ENCODE measurements around the gene LILRB2.
"Not testable (repeated sequence)": the region's sequence is repeated elsewhere in the genome, so short reads cannot be mapped to it uniquely, and the experiment has no call there.

LILRB2 gene

GRCh38 chr19:54281007-54281728, at the start of gene LILRB2:
TSS of gene LILRB2 (minus strand) at chr19:54281110. CDS start at chr19:54280496, 614 bp downstream.
- FAIRE-seq: no peak
- TF ChIP-seq POLR2A (IDR thresholded peaks at IDR 0.05; ENCODE audit: low read depth, low read length): no peak
- DNase-seq (ENCODE audit: insufficient read length, low spot score): no peak

- no peak for FAIRE-seq
- DNase-seq (ENCODE audit: insufficient read length, low spot score): no peak
- TF ChIP-seq POLR2A (IDR thresholded peaks at IDR 0.05; ENCODE audit: low read depth, low read length): no peak
These were observed 48.7 kb upstream of the LILRB2 start for GRCh38 chr19:54329476-54330165.

- DNase-seq (ENCODE audit: insufficient read length, low spot score): not testable (repeated sequence)
These were observed 47.9 kb upstream of the LILRB2 start for GRCh38 chr19:54328781-54329180.

GRCh38 chr19:54325631-54326030, 44.7 kb upstream of the LILRB2 start:
- DNase-seq (ENCODE audit: insufficient read length, low spot score) (no peak), FAIRE-seq (no peak)
- no peak for TF ChIP-seq POLR2A (IDR thresholded peaks at IDR 0.05; ENCODE audit: low read depth, low read length)

More at GRCh38 chr19:54328781-54329180, 47.9 kb upstream of the LILRB2 start:
- not testable (repeated sequence) for FAIRE-seq

- no peak for FAIRE-seq
- TF ChIP-seq POLR2A (IDR thresholded peaks at IDR 0.05; ENCODE audit: low read depth, low read length): no peak
- DNase-seq (ENCODE audit: insufficient read length, low spot score): peak; percentile 54
These were observed 44.3 kb upstream of the LILRB2 start for GRCh38 chr19:54325194-54325621.

GRCh38 chr19:54324071-54324470, 43.2 kb upstream of the LILRB2 start:
- FAIRE-seq (no peak), DNase-seq (ENCODE audit: insufficient read length, low spot score) (no peak)
- TF ChIP-seq POLR2A (IDR thresholded peaks at IDR 0.05; ENCODE audit: low read depth, low read length): no peak

GRCh38 chr19:54322934-54323333, 42.0 kb upstream of the LILRB2 start:
- not testable (repeated sequence) for FAIRE-seq

GRCh38 chr19:54322295-54322694, 41.4 kb upstream of the LILRB2 start:
- not testable (repeated sequence) for FAIRE-seq; DNase-seq (ENCODE audit: insufficient read length, low spot score)

More at GRCh38 chr19:54322934-54323333, 42.0 kb upstream of the LILRB2 start:
- not testable (repeated sequence) for DNase-seq (ENCODE audit: insufficient read length, low spot score)

- FAIRE-seq (no peak), DNase-seq (ENCODE audit: insufficient read length, low spot score) (no peak)
These were observed 39.2 kb upstream of the LILRB2 start for GRCh38 chr19:54319892-54320670.

GRCh38 chr19:54319049-54319448, 38.1 kb upstream of the LILRB2 start:
- FAIRE-seq (no peak), DNase-seq (ENCODE audit: insufficient read length, low spot score) (no peak)
- TF ChIP-seq POLR2A (IDR thresholded peaks at IDR 0.05; ENCODE audit: low read depth, low read length): no peak

More at GRCh38 chr19:54319892-54320670, 39.2 kb upstream of the LILRB2 start:
- no peak for TF ChIP-seq POLR2A (IDR thresholded peaks at IDR 0.05; ENCODE audit: low read depth, low read length)

- TF ChIP-seq POLR2A (IDR thresholded peaks at IDR 0.05; ENCODE audit: low read depth, low read length): no peak
- DNase-seq (ENCODE audit: insufficient read length, low spot score) (no peak), FAIRE-seq (no peak)
These were observed 37.0 kb upstream of the LILRB2 start for GRCh38 chr19:54317965-54318240.

- DNase-seq (ENCODE audit: insufficient read length, low spot score): no peak
- no peak for FAIRE-seq
- peak; percentile 35; the same call in 1 of the 2 replicates for TF ChIP-seq POLR2A (IDR thresholded peaks at IDR 0.05; ENCODE audit: low read depth, low read length)
These were observed 36.4 kb upstream of the LILRB2 start for GRCh38 chr19:54317108-54317964.

GRCh38 chr19:54316746-54317107, 35.8 kb upstream of the LILRB2 start:
- no peak for TF ChIP-seq POLR2A (IDR thresholded peaks at IDR 0.05; ENCODE audit: low read depth, low read length)
- DNase-seq (ENCODE audit: insufficient read length, low spot score) (no peak), FAIRE-seq (no peak)

GRCh38 chr19:54315956-54316355, 35.0 kb upstream of the LILRB2 start:
- DNase-seq (ENCODE audit: insufficient read length, low spot score) (no peak), FAIRE-seq (no peak)
- TF ChIP-seq POLR2A (IDR thresholded peaks at IDR 0.05; ENCODE audit: low read depth, low read length): no peak

All from H54 (cell line).